GM23248 (cell line): ENCODE results near the gene INPP5A.

Experiments
- EZH2 ChIP-seq: fragments of 200-600 bp; sonication (generic); IDR thresholded peaks from 2 replicates; pipeline ENCODE4 v1.6.1; 2018; ENCODE audit warnings: antibody characterized with exemption, mild to moderate bottlenecking; ENCODE audit not compliant: insufficient read depth, poor library complexity, severe bottlenecking
- EZH2phosphoT487 ChIP-seq: fragments of 200-600 bp; sonication (generic); IDR thresholded peaks from 2 replicates; pipeline ENCODE4 v1.6.1; 2018; ENCODE audit warnings: antibody characterized with exemption, moderate library complexity, mild to moderate bottlenecking, low read depth; ENCODE audit not compliant: insufficient read depth

DNA sequence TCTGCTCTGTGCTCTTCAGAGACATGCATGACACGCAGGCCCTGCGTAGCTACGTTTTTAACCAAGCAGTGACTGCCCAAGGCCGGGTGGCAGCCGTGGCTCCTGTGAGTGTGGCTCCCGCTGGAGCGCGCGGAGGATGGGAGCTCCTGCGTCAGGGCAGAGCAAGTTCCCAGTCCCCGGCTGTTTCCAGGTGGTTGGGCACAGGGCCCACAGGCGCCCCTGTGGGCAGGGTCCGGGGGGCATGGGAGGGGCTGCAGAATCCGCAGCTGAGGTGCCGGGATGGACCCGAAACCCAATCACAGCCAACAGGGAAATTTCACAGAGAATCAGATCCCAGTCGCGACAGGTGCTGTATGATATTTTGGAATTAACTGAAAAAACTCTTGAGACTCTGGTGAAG is 238.6 kb downstream of the INPP5A start:
- TF ChIP-seq EZH2: no peak
- no peak for TF ChIP-seq EZH2phosphoT487
